K562 (cell line): ENCODE data around the gene MYH6. TPM values are rescaled to one million over a fixed set of nuclear protein-coding genes. Genes with fewer than 3 reads are reported as not detected.

Source experiments
- ATAC-seq: fragments of 200-7000 bp; cut with Tn5 transposase; 3 replicates; pipeline ENCODE4 v1.9.1; 2020; ENCODE audit warnings: moderate library complexity
- BruUV-seq: library from RNA; stranded (reverse); fragments of 400-500 nt; replicated peaks from 2 replicates; lab custom pipeline; 2021; lab: Mats Ljungman, UMichigan
- CTCF ChIA-PET: fragments of 300-600 bp; formaldehyde crosslinking; extraction: SDS; loops from one replicate; lab custom pipeline; 2021; ENCODE audit warnings: low intra/inter-chr PET ratio; lab: Yijun Ruan, JAX
- POLR2A ChIA-PET: fragments of 300-600, 350-650 bp; sonication (Branson Sonifier 250); formaldehyde crosslinking; extraction: SDS; loops from one replicate; lab custom pipeline; 2021; ENCODE audit warnings: antibody characterized with exemption, inconsistent platforms; lab: Yijun Ruan, JAX
- DNase-seq, 4 experiments: peaks; one replicate each; pipeline versions ENCODE4 v3.0.0 to v3.0.0-alpha.2; 2011 to 2018; ENCODE audit warnings: low spot score in 3 of 4, mixed read lengths in 3 of 4; ENCODE audit errors: extremely low read depth in 1 of 4
- FAIRE-seq: peaks from 2 replicates; lab custom pipeline; 2011; peaks lifted over from hg19 to GRCh38; lab: Jason Lieb, UNC
- H2AFZ ChIP-seq: 2 replicates; pipeline ENCODE4 v1.6.0; 2011; ENCODE audit warnings: low read depth, low read length, control low read depth, inconsistent platforms
- H3K27ac ChIP-seq: fragments of 200-600 bp; 3 replicates; pipeline ENCODE4 v1.8.0; 2011; ENCODE audit warnings: low read depth, mild to moderate bottlenecking, control low read depth, inconsistent platforms, low read length, moderate library complexity, mixed read lengths; ENCODE audit errors: extremely low read depth
- H3K27me3 ChIP-seq, 2 experiments: fragments of 300-600 bp in 1 of 2; 2 replicates in 1 of 2; 3 replicates in 1 of 2; pipeline versions ENCODE4 v1.6.0 to v1.8.0; 2011; ENCODE audit warnings: inconsistent platforms in 2 of 2, low read length in 2 of 2, mild to moderate bottlenecking in 1 of 2, mixed read lengths in 1 of 2, moderate library complexity in 1 of 2; ENCODE audit not compliant: control insufficient read depth in 2 of 2, insufficient read depth in 2 of 2
- H3K36me3 ChIP-seq: fragments of 300-600 bp; 3 replicates; pipeline ENCODE4 v1.8.0; 2011; ENCODE audit warnings: mild to moderate bottlenecking, low read length, inconsistent platforms; ENCODE audit not compliant: control insufficient read depth, insufficient read depth
- H3K4me1 ChIP-seq, 2 experiments: fragments of 200-600 bp in 1 of 2; replicated peaks in 1 of 2; 2 replicates in 1 of 2; 3 replicates in 1 of 2; pipeline versions ENCODE4 v1.5.1 to v1.8.0; 2011; ENCODE audit warnings: inconsistent platforms in 2 of 2, low read length in 2 of 2, mild to moderate bottlenecking in 1 of 2, mixed read lengths in 1 of 2, moderate library complexity in 1 of 2; ENCODE audit not compliant: control insufficient read depth in 2 of 2, insufficient read depth in 2 of 2
- H3K4me2 ChIP-seq: 2 replicates; pipeline ENCODE4 v1.6.1; 2011; ENCODE audit warnings: low read length, control low read depth, inconsistent platforms, mixed read lengths; ENCODE audit not compliant: insufficient read depth
- H3K4me3 ChIP-seq: fragments of 200-600 bp; sonication (generic), shearing (Covaris generic); 2 replicates; pipeline ENCODE4 v1.5.1; 2016; ENCODE audit warnings: control low read depth, inconsistent platforms
- H3K79me2 ChIP-seq: fragments of 200-600 bp; 3 replicates; pipeline ENCODE4 v1.8.0; 2011; ENCODE audit warnings: low read length, inconsistent platforms; ENCODE audit not compliant: control insufficient read depth, insufficient read depth
- H3K9ac ChIP-seq, 2 experiments: 2 replicates each; pipeline versions ENCODE4 v1.6.0 to v1.6.1; 2011; ENCODE audit warnings: low read depth in 2 of 2, low read length in 2 of 2, control low read depth in 1 of 2, inconsistent platforms in 1 of 2, mild to moderate bottlenecking in 1 of 2, mixed read lengths in 1 of 2; ENCODE audit not compliant: insufficient read depth in 1 of 2
- H3K9me1 ChIP-seq: one replicate; pipeline ENCODE4 v1.6.0; 2011; ENCODE audit warnings: inconsistent platforms, mild to moderate bottlenecking, low read length, moderate library complexity; ENCODE audit not compliant: control insufficient read depth, insufficient read depth
- H3K9me3 ChIP-seq: replicated peaks from 2 replicates; pipeline ENCODE4 v1.5.1; 2011; ENCODE audit warnings: low read depth, low read length, inconsistent platforms; ENCODE audit not compliant: control insufficient read depth, insufficient read depth
- H4K20me1 ChIP-seq: replicated peaks from 2 replicates; pipeline ENCODE4 v1.6.1; 2011; ENCODE audit warnings: low read length, inconsistent platforms, mixed read lengths; ENCODE audit not compliant: control insufficient read depth, insufficient read depth
- BCOR ChIP-seq: fragments of 450-650 bp; IDR thresholded peaks from 2 replicates; pipeline ENCODE4 v1.6.1; 2016
- E2F5 ChIP-seq: sonication (generic); formaldehyde crosslinking; IDR thresholded peaks from 2 replicates; pipeline ENCODE4 v1.8.0; 2022; ENCODE audit warnings: mild to moderate bottlenecking, missing genetic modification reagents
- GATA2 ChIP-seq: sonication (generic); formaldehyde crosslinking; IDR thresholded peaks from 2 replicates; pipeline ENCODE4 v1.4.0; 2020; ENCODE audit warnings: mild to moderate bottlenecking, missing genetic modification reagents
- GTF2E2 ChIP-seq: fragments of 200-800 bp; sonication (Bioruptor generic); IDR thresholded peaks from 2 replicates; pipeline ENCODE4 v1.6.1; 2016; ENCODE audit warnings: missing genetic modification characterization, missing compliant biosample characterization
- HLTF ChIP-seq: fragments of 450-650 bp; IDR thresholded peaks from 2 replicates; pipeline ENCODE4 v1.6.1; 2016
- MYC ChIP-seq, 2 experiments: fragments of 250-450 bp in 1 of 2; sonication (Bioruptor Pico) in 1 of 2; IDR thresholded peaks; 2 replicates each; pipeline versions ENCODE4 v1.5.1 to v1.6.1; 2012 to 2021; ENCODE audit warnings: low read depth in 2 of 2, borderline replicate concordance in 1 of 2, improper control_type of control experiment in 1 of 2, low read length in 1 of 2, mild to moderate bottlenecking in 1 of 2, moderate library complexity in 1 of 2
- NFIC ChIP-seq: fragments of 450-650 bp; IDR thresholded peaks from 2 replicates; pipeline ENCODE4 v1.6.1; 2017; ENCODE audit warnings: mild to moderate bottlenecking, inconsistent platforms
- NFYB ChIP-seq: IDR thresholded peaks from 2 replicates; pipeline ENCODE4 v1.6.1; 2011; ENCODE audit warnings: mild to moderate bottlenecking, moderate library complexity; ENCODE audit not compliant: insufficient read length; ENCODE audit errors: extremely low read depth
- RAD21 ChIP-seq, 2 experiments: fragments of 250-450 bp in 1 of 2; fragments of 450-650 bp in 1 of 2; sonication (Bioruptor Pico) in 1 of 2; formaldehyde crosslinking in 1 of 2; IDR thresholded peaks in 1 of 2; conservative IDR thresholded peaks in 1 of 2; 2 replicates each; pipeline versions ENCODE4 v1.4.0 to v1.8.0; 2020 to 2022; ENCODE audit warnings: mild to moderate bottlenecking in 2 of 2, moderate library complexity in 1 of 2
- SAP30 ChIP-seq: fragments of 200-600 bp; sonication (generic); IDR thresholded peaks from 2 replicates; pipeline ENCODE4 v1.6.1; 2012; ENCODE audit warnings: borderline replicate concordance, low read depth, mild to moderate bottlenecking, moderate library complexity, low read length, control low read depth, inconsistent platforms; ENCODE audit not compliant: insufficient read depth, poor library complexity, severe bottlenecking
- SMARCE1 ChIP-seq: fragments of 450-650 bp; IDR thresholded peaks from 2 replicates; pipeline ENCODE4 v1.7.1; 2016; ENCODE audit warnings: mild to moderate bottlenecking
- TAF1 ChIP-seq: IDR thresholded peaks from 2 replicates; pipeline ENCODE4 v1.6.1; 2011; ENCODE audit warnings: mild to moderate bottlenecking, low read length, moderate library complexity; ENCODE audit not compliant: insufficient read depth, control insufficient read depth, severe bottlenecking; ENCODE audit errors: extremely low read depth
- TAF15 ChIP-seq: fragments of 200-400 bp; formaldehyde crosslinking; IDR thresholded peaks from 2 replicates; pipeline ENCODE4 v1.6.1; 2017; ENCODE audit warnings: mild to moderate bottlenecking, low read depth, low read length, moderate library complexity
- TARDBP ChIP-seq: fragments of 450-650 bp; IDR thresholded peaks from 2 replicates; pipeline ENCODE4 v1.6.1; 2016
- TBL1XR1 ChIP-seq, 2 experiments: IDR thresholded peaks; 2 replicates each; pipeline ENCODE4 v1.6.1; 2012; ENCODE audit warnings: improper control_type of control experiment in 2 of 2, low read length in 2 of 2, mild to moderate bottlenecking in 1 of 2
- ZNF444 ChIP-seq: fragments of 250-450 bp; sonication (Bioruptor Pico); IDR thresholded peaks from 2 replicates; pipeline ENCODE4 v1.4.0; 2020; ENCODE audit warnings: mild to moderate bottlenecking, moderate library complexity
- ZNF511 ChIP-seq: sonication (generic); formaldehyde crosslinking; IDR thresholded peaks from 2 replicates; pipeline ENCODE4 v1.8.0; 2022; ENCODE audit warnings: mild to moderate bottlenecking, missing genetic modification reagents
- WGBS: fragments of 100-300 bp; shearing (Covaris generic); methylation state at CpG from one replicate; pipeline ENCODE4 v1.1.6; 2016; ENCODE audit warnings: low coverage, mixed read lengths; ENCODE audit not compliant: insufficient coverage; ENCODE audit errors: missing lambda C conversion rate; 5-methylcytosine and 5-hydroxymethylcytosine counted together
- in situ Hi-C: fragments of 300-500 bp; cut with MboI; formaldehyde crosslinking; loops from 4 replicates; pipeline ENCODE4 v1.15.0; 2018; ENCODE audit warnings: inconsistent platforms, mixed read lengths
- intact Hi-C: fragments of 100-400 bp; cut with micrococcal nuclease; formaldehyde crosslinking; loops from 2 replicates; pipeline ENCODE4 v1.14.2; 2022
- polyA plus RNA-seq, 8 experiments: library from polyadenylated mRNA; depleted of rRNA in 4 of 8; stranded (reverse) in 5 of 8; unstranded in 3 of 8; fragments of >200 nt; fragmentation: Nextera tagmentation in 2 of 8; fragmentation: Illumina TruSeq in 1 of 8; extraction: Ambion mirVana in 2 of 8; extraction: Trizol in 1 of 8; gene quantifications; 2 replicates each; pipeline versions ENCODE4 v1.2.1 to v1.2.3, GENCODE V29; 2011 to 2014; ENCODE audit warnings: inconsistent platforms in 1 of 8, missing spikeins in 1 of 8
- total RNA-seq, 7 experiments: library from RNA; depleted of rRNA in 6 of 7; stranded (reverse); fragments of >200 nt in 6 of 7; fragmentation: Illumina TruSeq in 2 of 7; extraction: Trizol in 2 of 7; gene quantifications; 2 replicates each; pipeline versions ENCODE4 v1.2.1 to v1.2.3, GENCODE V29; 2011 to 2021; ENCODE audit warnings: low replicate concordance in 1 of 7

The MYH6 gene
- total and polyA plus RNA-seq, 9 of the 15 experiments (the other 6 are each of a cell fraction or from before 2014, with no cell fraction given), result not detected

- Histone ChIP-seq H3K4me2 (no peak overlapping the region), H3K79me2 (no peaks in the 10 kb centered on the region), H3K27ac (no peak overlapping the region), H2AFZ (no peak overlapping the region), H3K9ac (no peak overlapping the region), H3K4me3 (no peak overlapping the region), H4K20me1 (no peaks in the 10 kb centered on the region), H3K9me3 (no peaks in the 10 kb centered on the region), H3K9me1 (no peaks in the 10 kb centered on the region), H3K4me1 (peaks cover 0 to 21% of the 10 kb centered on the region in 2 experiments; a peak in 3 of 5 replicates), H3K36me3 (no peaks in the 10 kb centered on the region), H3K27me3 (peaks cover 10 to 56% of the 10 kb centered on the region in 2 experiments; a peak in 4 of 5 replicates)
- in situ Hi-C loops (no loop called here), intact Hi-C loops (loop anchor here (2.0 kb wide), 1 partner anchor 33 kb away; no protein-coding TSS in a partner anchor)
- POLR2A ChIA-PET, result no interaction called here
- CTCF ChIA-PET, result interaction anchor here (1.0 to 1.2 kb wide), 3 partner anchors 96 to 241 kb away, joined by 3 to 4 read pairs (median 3); no protein-coding TSS in a partner anchor
- ATAC-seq (no peak), FAIRE-seq (no peak), DNase-seq (no peak)
- 29% methylated on average over 6 of the region's 6 CpGs for WGBS
- BruUV-seq, result no TSS peak
- TF ChIP-seq E2F5 (no peak), TAF15 (no peak), ZNF511 (CRISPR knock-in tag) (no peak), TARDBP (no peak), SMARCE1 (no peak), NFIC (no peak), NFYB (no peak), HLTF (no peak), BCOR (no peak), SAP30 (no peak), ZNF444 (no peak), TBL1XR1 (IDR thresholded peaks at IDR 0.05; ENCODE audit: low read length in 2 of 2) (no peak), TAF1 (no peak), MYC (IDR thresholded peaks at IDR 0.05; ENCODE audit: low read depth, low read length) (no peak), MYC (CRISPR knock-in tag; IDR thresholded peaks at IDR 0.05; ENCODE audit: borderline replicate concordance, low read depth) (no peak), RAD21 (CRISPR knock-in tag; conservative IDR thresholded peaks at IDR 0.05 in 1 of 2, IDR thresholded peaks at IDR 0.05 in 1 of 2) (no peak), GATA2 (CRISPR knock-in tag) (no peak), GTF2E2 (tag) (no peak)
These were observed 46.3 kb downstream of the MYH6 start for GRCh38 chr14:23361763-23362162.
